GM18499 (cell line): Measurements from ENCODE around the gene PTPRG.

Experiments
- ATAC-seq: cut with Tn5 transposase; IDR thresholded peaks from one replicate; pipeline ENCODE4 v1.9.1; 2021; ENCODE audit warnings: moderate number of reproducible peaks; ENCODE audit not compliant: insufficient read depth, unreplicated experiment

The PTPRG gene

DNA sequence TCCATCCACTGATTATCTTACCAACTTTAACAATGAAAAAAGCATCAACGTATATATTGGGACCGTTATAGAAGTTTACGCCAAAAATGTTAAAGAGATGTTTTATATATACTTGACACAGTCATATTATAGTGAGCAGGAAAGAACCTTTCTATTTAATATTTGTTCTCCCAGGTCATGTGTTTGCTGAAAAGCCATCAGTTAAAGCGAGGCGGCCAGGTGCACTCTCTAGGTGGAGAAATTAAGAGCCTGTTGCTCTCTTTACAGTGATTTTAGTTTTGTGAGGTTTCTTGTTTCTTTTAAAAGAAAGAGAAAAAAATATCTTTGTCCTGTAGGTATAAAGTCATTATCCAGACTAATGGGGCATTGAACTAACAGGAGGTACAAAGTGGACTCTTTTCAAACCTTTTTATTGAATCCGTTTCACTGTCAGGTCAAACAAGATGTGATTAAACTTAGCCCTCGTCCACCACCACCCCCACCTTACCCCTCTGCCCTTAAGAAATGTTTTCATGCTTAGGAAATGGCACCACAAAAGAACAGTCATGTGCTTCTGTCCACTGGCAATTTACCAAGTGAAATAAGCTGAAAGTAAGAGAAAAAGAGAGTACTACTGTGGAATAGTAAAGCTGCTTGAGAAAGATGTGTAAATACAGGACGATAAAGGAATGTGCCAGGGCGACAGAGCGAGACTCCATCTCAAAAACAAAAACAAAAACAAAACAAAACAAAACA, 279.9 kb downstream of the PTPRG start:
- no peak for ATAC-seq

GRCh38 chr3:61841988-61842387, 280.6 kb downstream of the PTPRG start:
- no peak for ATAC-seq

DNA sequence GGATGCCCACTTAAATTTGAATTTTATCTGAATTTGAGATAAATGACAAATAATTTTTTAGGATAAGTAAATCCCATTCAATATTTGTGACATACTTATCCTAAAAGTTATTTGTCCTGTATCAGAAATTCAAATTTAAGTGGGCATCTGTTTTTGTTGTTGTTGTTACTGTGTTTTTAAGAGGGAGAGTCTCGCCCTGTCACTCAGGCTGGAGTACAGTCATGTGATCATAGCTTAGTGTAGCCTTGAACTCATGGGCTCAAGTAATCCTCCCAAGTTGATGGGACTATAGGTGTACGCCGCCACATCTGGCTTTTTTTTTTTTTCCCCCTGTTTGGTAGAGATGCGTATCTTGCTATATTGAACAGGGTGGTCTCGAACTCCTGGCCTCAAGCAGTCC, 283.0 kb downstream of the PTPRG start:
- ATAC-seq = no peak

GRCh38 chr3:61846488-61846887, 285.1 kb downstream of the PTPRG start:
- ATAC-seq = no peak

GRCh38 chr3:61847784-61848462, 286.6 kb downstream of the PTPRG start:
- no peak for ATAC-seq

- no peak for ATAC-seq
These were observed 287.5 kb downstream of the PTPRG start for GRCh38 chr3:61848885-61849284.

DNA sequence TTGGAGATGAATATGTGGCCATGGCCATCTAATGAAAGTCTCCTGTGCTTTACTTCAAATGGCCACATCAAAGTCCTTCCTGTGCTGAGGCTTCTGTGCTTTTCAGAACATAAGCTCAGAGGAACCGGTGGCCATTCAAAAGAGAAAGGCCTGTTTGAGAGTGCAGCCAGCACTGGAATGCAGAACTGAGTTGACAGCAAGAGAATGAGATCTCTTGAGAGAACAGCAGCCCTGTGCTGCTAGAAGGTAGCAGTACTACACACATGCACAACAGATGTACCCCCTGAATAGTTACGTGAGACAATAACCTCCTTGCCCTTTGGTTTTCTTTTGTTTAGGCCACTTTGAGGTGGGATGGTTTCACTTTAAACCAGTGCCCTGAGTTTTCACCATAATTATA, 292.5 kb downstream of the PTPRG start:
- ATAC-seq = no peak

GRCh38 chr3:61855211-61855610, 293.8 kb downstream of the PTPRG start:
- no peak for ATAC-seq

DNA sequence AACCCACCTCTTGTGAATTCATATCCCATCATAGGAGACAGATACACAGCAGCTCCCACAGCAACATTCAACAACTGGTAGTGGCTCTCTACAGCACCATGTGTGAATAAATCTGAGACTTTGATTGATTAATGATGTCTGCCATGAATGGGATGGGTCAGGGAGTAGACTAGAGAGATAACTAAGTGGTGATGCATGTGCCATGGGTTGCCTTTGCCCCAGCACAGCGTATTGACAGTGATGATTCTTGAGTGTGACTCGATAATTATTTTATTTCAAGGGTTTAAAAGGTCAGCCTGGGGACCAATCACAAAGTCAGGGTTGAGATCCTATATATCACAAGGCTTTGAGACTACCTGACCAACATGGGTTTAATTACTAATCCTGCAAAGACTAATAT, 295.9 kb downstream of the PTPRG start:
- no peak for ATAC-seq

GRCh38 chr3:61858054-61858453, 296.7 kb downstream of the PTPRG start:
- no peak for ATAC-seq

DNA sequence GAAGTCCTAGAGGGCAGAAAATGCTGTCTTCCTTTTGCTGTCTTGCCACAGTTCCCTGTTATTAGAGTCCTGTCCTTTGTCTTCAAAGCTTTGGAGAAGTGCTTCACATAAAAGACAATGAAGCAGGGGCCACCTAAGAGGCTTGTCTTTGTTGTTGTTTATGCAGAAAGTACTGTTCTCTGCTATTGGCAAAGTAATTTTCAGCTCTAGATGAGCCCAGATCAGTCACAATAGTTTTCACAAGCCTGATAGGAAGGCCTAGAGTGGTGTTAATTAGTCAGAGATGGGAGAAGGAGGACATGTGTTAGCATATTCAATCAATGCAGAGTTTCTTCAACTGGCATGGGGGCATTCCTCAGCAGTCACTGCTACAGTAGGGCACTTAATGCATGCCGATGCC, 300.0 kb downstream of the PTPRG start:
- ATAC-seq = no peak

DNA sequence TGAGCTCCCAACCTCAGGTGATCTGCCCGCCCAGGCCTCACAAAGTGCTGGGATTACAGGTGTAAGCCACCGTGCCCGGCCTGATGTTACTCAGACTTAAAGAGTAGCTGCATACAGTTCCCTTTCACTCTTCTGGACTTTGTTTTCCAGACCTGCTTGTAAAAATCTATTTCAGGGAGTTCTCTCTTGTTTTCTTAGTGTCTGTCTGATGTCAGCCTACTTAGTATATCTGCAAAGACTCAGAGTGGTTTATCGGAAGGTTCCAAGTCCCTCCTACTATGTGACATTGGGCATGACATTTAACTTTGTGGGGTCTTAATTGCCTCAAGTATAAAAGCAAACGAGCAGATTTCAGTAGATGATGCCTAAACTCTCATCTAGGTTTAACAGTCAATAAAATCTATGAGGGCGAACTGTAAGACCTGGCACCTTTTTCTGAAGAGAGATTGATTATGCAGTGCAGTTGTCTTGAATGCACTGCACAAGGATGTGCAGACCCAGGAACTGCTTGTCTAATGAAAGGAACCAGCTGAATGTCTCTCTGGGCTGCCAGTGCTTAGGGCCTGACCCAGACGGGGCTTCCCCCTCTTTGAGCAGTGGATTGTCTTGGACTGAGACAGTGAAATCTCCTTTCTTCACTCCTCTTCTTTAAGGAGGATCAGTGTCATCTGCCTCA, 301.4 kb downstream of the PTPRG start:
- no peak for ATAC-seq

DNA sequence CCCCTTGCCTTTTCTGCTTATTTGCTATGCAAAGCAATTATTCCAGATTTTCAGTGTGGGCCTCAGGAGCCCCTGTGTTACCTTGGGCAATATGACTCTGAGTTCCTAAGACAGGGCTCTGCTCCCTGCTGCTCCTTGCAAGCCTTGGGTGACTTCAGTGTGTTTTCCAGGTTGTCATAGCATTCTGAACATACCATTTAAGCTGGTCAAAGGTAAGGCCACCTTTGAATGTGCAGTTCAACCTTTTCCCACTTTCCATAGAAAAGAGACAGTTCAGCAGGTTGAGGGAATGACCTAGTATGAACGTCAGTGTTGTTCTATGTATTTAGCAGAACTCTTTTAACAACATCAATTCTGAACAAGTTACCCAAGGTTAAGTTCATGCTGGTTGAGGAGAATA, 302.2 kb downstream of the PTPRG start:
- ATAC-seq = no peak

- no peak for ATAC-seq
These were observed 303.5 kb downstream of the PTPRG start for GRCh38 chr3:61864886-61865285.

DNA sequence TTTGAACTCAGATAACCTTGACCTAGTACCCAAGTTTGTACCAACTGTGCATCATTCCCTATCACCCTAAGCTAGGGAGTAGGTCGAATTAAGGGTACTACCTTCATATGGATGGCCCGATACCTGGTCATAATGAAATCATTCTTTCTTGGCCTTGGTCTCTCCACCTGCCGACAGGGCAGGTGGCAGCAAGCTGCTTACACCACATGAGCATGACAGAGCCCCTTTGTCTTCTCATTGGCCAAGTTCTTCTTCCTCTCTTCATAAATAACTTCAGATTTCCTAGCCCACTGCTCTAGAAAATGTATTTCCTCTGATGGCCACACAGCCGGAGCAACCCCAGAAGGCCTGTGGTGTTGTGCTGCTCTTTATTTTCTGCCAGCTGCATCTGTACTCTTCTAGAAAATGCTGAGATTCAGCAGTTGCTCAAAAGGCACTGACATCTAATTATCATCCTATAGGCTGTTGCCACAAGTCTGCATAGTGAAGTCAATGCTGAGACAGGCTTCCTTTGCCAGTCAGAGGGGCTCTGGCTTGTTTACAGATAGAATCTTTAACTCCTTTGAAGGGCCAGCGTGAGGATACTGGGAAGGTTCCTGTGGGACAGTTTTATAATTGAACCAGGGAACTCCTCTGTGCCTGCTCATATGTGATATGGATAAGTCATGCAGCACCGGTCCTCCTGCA, 304.2 kb downstream of the PTPRG start:
- ATAC-seq = no peak

DNA sequence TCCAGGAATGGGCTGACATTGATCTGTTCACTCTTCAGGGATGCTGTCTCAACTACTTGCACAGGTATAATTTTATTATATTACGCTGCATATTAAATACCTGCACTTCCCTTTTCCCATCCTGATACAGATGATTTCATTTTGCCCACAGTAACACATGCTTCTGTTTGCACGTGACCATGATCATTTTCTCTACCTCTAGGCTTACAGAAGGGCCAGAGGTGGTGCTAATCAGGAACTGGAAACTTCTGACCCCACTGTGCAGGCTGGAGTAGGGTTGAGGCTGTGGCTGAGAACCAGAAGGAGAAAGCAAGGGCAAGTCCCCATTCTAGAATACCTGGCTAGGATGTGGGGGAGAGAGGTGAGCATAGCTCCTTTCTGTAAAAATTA, 304.8 kb downstream of the PTPRG start:
- ATAC-seq = no peak

GRCh38 chr3:61866961-61867461, 305.6 kb downstream of the PTPRG start:
- ATAC-seq = no peak

GRCh38 chr3:61868499-61868898, 307.1 kb downstream of the PTPRG start:
- no peak for ATAC-seq

- no peak for ATAC-seq
These were observed 308.0 kb downstream of the PTPRG start for GRCh38 chr3:61869371-61869770.

DNA sequence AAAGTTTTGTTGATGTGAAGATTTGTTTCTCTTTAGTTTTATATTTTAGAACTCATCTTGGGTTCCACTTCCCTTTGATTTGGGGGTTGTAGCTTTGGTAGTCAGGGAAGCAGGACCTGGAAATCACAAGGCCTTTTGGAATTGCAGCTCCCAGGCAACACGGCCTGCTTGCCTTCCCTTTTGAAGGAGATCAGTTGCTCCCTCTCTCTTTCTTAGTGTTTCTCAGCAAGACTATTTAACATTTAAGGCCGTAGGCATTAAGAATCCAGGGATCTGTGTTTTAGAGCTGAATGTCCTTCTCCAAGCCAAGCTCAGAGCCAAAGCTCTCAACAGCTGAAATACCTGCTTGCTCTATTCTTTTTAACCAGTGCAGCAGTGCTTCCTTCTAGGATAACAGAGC, 310.3 kb downstream of the PTPRG start:
- ATAC-seq = no peak
